22Rv1 (cell line): ENCODE measurements around the gene SDK1.

Experiments used
- ZFX ChIP-seq: fragments of 450-650 bp; IDR thresholded peaks from 2 replicates; pipeline ENCODE4 v1.6.1; 2017; ENCODE audit warnings: antibody characterized with exemption, borderline replicate concordance
- TF ChIP-seq, protein P1 (sequence below): fragments of 450-650 bp; IDR thresholded peaks from 2 replicates; pipeline ENCODE4 v1.5.1; 2017; ENCODE audit warnings: mild to moderate bottlenecking

- TF ChIP-seq, protein P1, sequence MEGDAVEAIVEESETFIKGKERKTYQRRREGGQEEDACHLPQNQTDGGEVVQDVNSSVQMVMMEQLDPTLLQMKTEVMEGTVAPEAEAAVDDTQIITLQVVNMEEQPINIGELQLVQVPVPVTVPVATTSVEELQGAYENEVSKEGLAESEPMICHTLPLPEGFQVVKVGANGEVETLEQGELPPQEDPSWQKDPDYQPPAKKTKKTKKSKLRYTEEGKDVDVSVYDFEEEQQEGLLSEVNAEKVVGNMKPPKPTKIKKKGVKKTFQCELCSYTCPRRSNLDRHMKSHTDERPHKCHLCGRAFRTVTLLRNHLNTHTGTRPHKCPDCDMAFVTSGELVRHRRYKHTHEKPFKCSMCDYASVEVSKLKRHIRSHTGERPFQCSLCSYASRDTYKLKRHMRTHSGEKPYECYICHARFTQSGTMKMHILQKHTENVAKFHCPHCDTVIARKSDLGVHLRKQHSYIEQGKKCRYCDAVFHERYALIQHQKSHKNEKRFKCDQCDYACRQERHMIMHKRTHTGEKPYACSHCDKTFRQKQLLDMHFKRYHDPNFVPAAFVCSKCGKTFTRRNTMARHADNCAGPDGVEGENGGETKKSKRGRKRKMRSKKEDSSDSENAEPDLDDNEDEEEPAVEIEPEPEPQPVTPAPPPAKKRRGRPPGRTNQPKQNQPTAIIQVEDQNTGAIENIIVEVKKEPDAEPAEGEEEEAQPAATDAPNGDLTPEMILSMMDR = no peak
- no peak for TF ChIP-seq ZFX
These were observed 866.4 kb downstream of the SDK1 start for GRCh38 chr7:4167385-4167910.
